Activated T-cell treated with anti-CD3 and anti-CD28 coated beads for 4 hours (primary cell): Measurements from ENCODE around the gene MRGPRG.
"Not testable (repeated sequence)": the region's sequence is repeated elsewhere in the genome, so short reads cannot be mapped to it uniquely, and the experiment has no call there.

ENCODE experiments used
- DNase-seq: peaks from one replicate; pipeline ENCODE4 v3.0.0-alpha.2; 2020

MRGPRG gene

GRCh38 chr11:3170756-3171650 lies 47.6 kb downstream of the MRGPRG start:
- DNase-seq: no peak

- DNase-seq: no peak
These were observed 48.4 kb downstream of the MRGPRG start for GRCh38 chr11:3170044-3170755.

GRCh38 chr11:3169255-3170043 lies 49.2 kb downstream of the MRGPRG start:
- DNase-seq: no peak

- DNase-seq: not testable (repeated sequence)
These were observed 49.8 kb downstream of the MRGPRG start for GRCh38 chr11:3168742-3169254.
